Activated CD8-positive, alpha-beta memory T cell treated with anti-CD3 and anti-CD28 coated beads, Interleukin-2, amount 10 ng/mL, durations not matched to agents 7 days and 5 days (primary cell): ENCODE measurements around the gene ARMC12. TPM values are rescaled to one million over a fixed set of nuclear protein-coding genes. Genes with fewer than 3 reads are reported as not detected.

Source experiments
- ATAC-seq: fragments of 150-1000 bp; cut with Tn5 transposase; one replicate; pipeline ENCODE4 v1.10.0; 2021; ENCODE audit warnings: moderate library complexity
- CTCF ChIA-PET: fragments of 350-600 bp; sonication (Branson Sonifier 250); formaldehyde crosslinking; loops from one replicate; lab custom pipeline; 2021; ENCODE audit warnings: antibody characterized with exemption; lab: Charles Lee
- DNase-seq: peaks from one replicate; pipeline ENCODE4 v3.0.0-alpha.2; 2020
- H3K27ac Mint-ChIP-seq: one replicate; pipeline ENCODE4 v1.8.0; 2021; ENCODE audit warnings: mild to moderate bottlenecking, mixed read lengths
- H3K27me3 Mint-ChIP-seq: one replicate; pipeline ENCODE4 v1.8.0; 2021; ENCODE audit warnings: mixed read lengths
- H3K36me3 Mint-ChIP-seq: one replicate; pipeline ENCODE4 v1.8.0; 2021; ENCODE audit warnings: mild to moderate bottlenecking, mixed read lengths
- H3K4me1 Mint-ChIP-seq: one replicate; pipeline ENCODE4 v1.8.0; 2021; ENCODE audit warnings: mixed read lengths
- H3K4me3 Mint-ChIP-seq: one replicate; pipeline ENCODE4 v1.8.0; 2021; ENCODE audit warnings: mild to moderate bottlenecking, moderate library complexity, mixed read lengths
- H3K9me3 Mint-ChIP-seq: one replicate; pipeline ENCODE4 v1.8.0; 2022; ENCODE audit warnings: low read depth, mixed read lengths
- total RNA-seq, 2 experiments: library from RNA; stranded (reverse); gene quantifications; one replicate each; pipeline ENCODE4 v1.2.3, GENCODE V29; 2021

Gene ARMC12
- total RNA-seq, 2 experiments from 2014 or later = 0.45 to 0.96 TPM

- Mint-ChIP-seq H3K36me3 (peaks cover 5% of the 10 kb centered on the region), H3K27me3 (peaks cover 5% of the 10 kb centered on the region), H3K4me1 (peaks cover 20% of the 10 kb centered on the region), H3K27ac (no peak overlapping the region), H3K4me3 (no peak overlapping the region), H3K9me3 (peaks cover 5% of the 10 kb centered on the region)
- DNase-seq = no peak
- peak; percentile 74 for ATAC-seq
- CTCF ChIA-PET = interaction anchor here (0.9 kb wide), 1 partner anchor 15 kb away, joined by 3 read pairs; no protein-coding TSS in a partner anchor
Measured at GRCh38 chr6:35751594-35751993, 14.8 kb downstream of the ARMC12 start.

GRCh38 chr6:35752330-35752729, 15.5 kb downstream of the ARMC12 start:
- CTCF ChIA-PET = interaction anchor here (0.9 kb wide), 1 partner anchor 16 kb away, joined by 3 read pairs; no protein-coding TSS in a partner anchor
- Mint-ChIP-seq H3K4me3 (no peak overlapping the region), H3K27me3 (peaks cover 3% of the 10 kb centered on the region), H3K9me3 (peaks cover 5% of the 10 kb centered on the region), H3K27ac (no peak overlapping the region), H3K4me1 (peaks cover 20% of the 10 kb centered on the region), H3K36me3 (peaks cover 3% of the 10 kb centered on the region)
- ATAC-seq (no peak), DNase-seq (no peak)

- Mint-ChIP-seq H3K36me3 (no peaks in the 10 kb centered on the region), H3K4me3 (no peak overlapping the region), H3K27me3 (peaks cover 14% of the 10 kb centered on the region), H3K4me1 (peaks cover 20% of the 10 kb centered on the region), H3K9me3 (no peaks in the 10 kb centered on the region), H3K27ac (no peak overlapping the region)
- CTCF ChIA-PET = interaction anchor here (1.0 to 1.3 kb wide), 4 partner anchors 11 to 273 kb away, joined by 3 to 6 read pairs (median 4); partner anchors contain the start of genes ARMC12 and MAPK14
- ATAC-seq (no peak), DNase-seq (no peak)
Measured at GRCh38 chr6:35754452-35755277, 17.8 kb downstream of the ARMC12 start.

- DNase-seq = no peak
- peaks cover 20% of the 10 kb centered on the region for H3K27me3 Mint-ChIP-seq
- no peak overlapping the region for H3K27ac Mint-ChIP-seq
- CTCF ChIA-PET = interaction anchor here (1.0 to 1.3 kb wide), 4 partner anchors 11 to 272 kb away, joined by 3 to 6 read pairs (median 4); partner anchors contain the start of genes ARMC12 and MAPK14
- no peaks in the 10 kb centered on the region for H3K36me3 Mint-ChIP-seq
- H3K4me1 Mint-ChIP-seq = peaks cover 20% of the 10 kb centered on the region
- H3K9me3 Mint-ChIP-seq = no peaks in the 10 kb centered on the region
- H3K4me3 Mint-ChIP-seq = no peak overlapping the region
- no peak for ATAC-seq
Measured at GRCh38 chr6:35755278-35755924, 18.6 kb downstream of the ARMC12 start.

GRCh38 chr6:35757456-35758123, 20.8 kb downstream of the ARMC12 start:
- no peaks in the 10 kb centered on the region for H3K36me3 Mint-ChIP-seq
- no peak overlapping the region for H3K27ac Mint-ChIP-seq
- CTCF ChIA-PET = interaction anchor here (0.6 to 1.7 kb wide), 3 partner anchors 21 to 205 kb away, joined by 3 to 6 read pairs (median 3); partner anchors contain the start of gene ARMC12
- peak; percentile 27 for ATAC-seq
- H3K9me3 Mint-ChIP-seq = no peaks in the 10 kb centered on the region
- no peak for DNase-seq
- no peak overlapping the region for H3K4me3 Mint-ChIP-seq
- peaks cover 29% of the 10 kb centered on the region for H3K27me3 Mint-ChIP-seq
- H3K4me1 Mint-ChIP-seq = peaks cover 12% of the 10 kb centered on the region

- H3K27ac Mint-ChIP-seq = no peak overlapping the region
- no peak for ATAC-seq
Measured at GRCh38 chr6:35759426-35759825, 22.6 kb downstream of the ARMC12 start.

GRCh38 chr6:35765739-35766138, 28.9 kb downstream of the ARMC12 start:
- peaks cover 46% of the 10 kb centered on the region for H3K27me3 Mint-ChIP-seq
- no peaks in the 10 kb centered on the region for H3K9me3 Mint-ChIP-seq
- no peak for ATAC-seq
- CTCF ChIA-PET = interaction anchor here (2.5 kb wide), 1 partner anchor 11 kb away, joined by 6 read pairs; no protein-coding TSS in a partner anchor
- H3K36me3 Mint-ChIP-seq = no peaks in the 10 kb centered on the region
- DNase-seq = no peak
- H3K27ac Mint-ChIP-seq = no peak overlapping the region
- H3K4me1 Mint-ChIP-seq = no peaks in the 10 kb centered on the region
- H3K4me3 Mint-ChIP-seq = no peak overlapping the region

More at GRCh38 chr6:35759426-35759825, 22.6 kb downstream of the ARMC12 start:
- no peaks in the 10 kb centered on the region for H3K9me3 Mint-ChIP-seq
- no peak for DNase-seq
- CTCF ChIA-PET = interaction anchor here (0.6 to 1.1 kb wide), 2 partner anchors 23 to 221 kb away, joined by 3 read pairs; no protein-coding TSS in a partner anchor
- no peak overlapping the region for H3K4me3 Mint-ChIP-seq
- peaks cover 45% of the 10 kb centered on the region for H3K27me3 Mint-ChIP-seq
- peaks cover 10% of the 10 kb centered on the region for H3K4me1 Mint-ChIP-seq
- no peaks in the 10 kb centered on the region for H3K36me3 Mint-ChIP-seq

GRCh38 chr6:35769211-35769610, 32.4 kb downstream of the ARMC12 start:
- CTCF ChIA-PET = interaction anchor here (0.7 kb wide), 1 partner anchor 614 kb away, joined by 3 read pairs; no protein-coding TSS in a partner anchor

GRCh38 chr6:35771343-35771627, 34.5 kb downstream of the ARMC12 start:
- DNase-seq = no peak
- CTCF ChIA-PET = no interaction called here

More at GRCh38 chr6:35769211-35769610, 32.4 kb downstream of the ARMC12 start:
- ATAC-seq (no peak), DNase-seq (no peak)
- no peaks in the 10 kb centered on the region for H3K36me3 Mint-ChIP-seq
- H3K4me1 Mint-ChIP-seq = no peaks in the 10 kb centered on the region
- H3K4me3 Mint-ChIP-seq = no peak overlapping the region
- H3K9me3 Mint-ChIP-seq = no peaks in the 10 kb centered on the region
- H3K27ac Mint-ChIP-seq = no peak overlapping the region
- peaks cover 23% of the 10 kb centered on the region for H3K27me3 Mint-ChIP-seq

GRCh38 chr6:35774116-35774794, 37.4 kb downstream of the ARMC12 start:
- H3K4me1 Mint-ChIP-seq = peaks cover 5% of the 10 kb centered on the region
- CTCF ChIA-PET = interaction anchor here (0.7 to 1.2 kb wide), 2 partner anchors 124 to 515 kb away, joined by 3 read pairs; no protein-coding TSS in a partner anchor

More at GRCh38 chr6:35771343-35771627, 34.5 kb downstream of the ARMC12 start:
- Mint-ChIP-seq H3K4me3 (no peak overlapping the region), H3K27ac (no peak overlapping the region), H3K4me1 (peaks cover 2% of the 10 kb centered on the region), H3K27me3 (peaks cover 26% of the 10 kb centered on the region), H3K9me3 (no peaks in the 10 kb centered on the region), H3K36me3 (no peaks in the 10 kb centered on the region)
- no peak for ATAC-seq

GRCh38 chr6:35775031-35775430, 38.2 kb downstream of the ARMC12 start:
- H3K4me1 Mint-ChIP-seq = peaks cover 5% of the 10 kb centered on the region
- H3K27ac Mint-ChIP-seq = no peak overlapping the region
- H3K27me3 Mint-ChIP-seq = peaks cover 23% of the 10 kb centered on the region
- CTCF ChIA-PET = interaction anchor here (0.7 to 1.2 kb wide), 2 partner anchors 125 to 516 kb away, joined by 3 read pairs; no protein-coding TSS in a partner anchor
- no peaks in the 10 kb centered on the region for H3K9me3 Mint-ChIP-seq
- ATAC-seq (no peak), DNase-seq (no peak)
- H3K4me3 Mint-ChIP-seq = no peak overlapping the region
- no peaks in the 10 kb centered on the region for H3K36me3 Mint-ChIP-seq

More at GRCh38 chr6:35774116-35774794, 37.4 kb downstream of the ARMC12 start:
- Mint-ChIP-seq H3K27ac (no peak overlapping the region), H3K4me3 (no peak overlapping the region), H3K9me3 (no peaks in the 10 kb centered on the region), H3K36me3 (no peaks in the 10 kb centered on the region), H3K27me3 (peaks cover 23% of the 10 kb centered on the region)
- DNase-seq (no peak), ATAC-seq (no peak)

- H3K27me3 Mint-ChIP-seq = peaks cover 31% of the 10 kb centered on the region
- DNase-seq = no peak
Measured at GRCh38 chr6:35776364-35777215, 39.8 kb downstream of the ARMC12 start, which contains the start of gene CLPSL2. TSS of gene CLPSL2 (plus strand) at chr6:35776598. CDS start at chr6:35776619, 21 bp downstream.

More at GRCh38 chr6:35776364-35777215, 39.8 kb downstream of the ARMC12 start, which contains the start of gene CLPSL2:
- no peak within 1 kb of the TSS for H3K27ac Mint-ChIP-seq
- H3K36me3 Mint-ChIP-seq = no peaks in the 10 kb centered on the region
- peak within 1 kb of the TSS; percentile 16 for H3K4me3 Mint-ChIP-seq
- H3K4me1 Mint-ChIP-seq = peaks cover 5% of the 10 kb centered on the region
- peak; percentile 45 for ATAC-seq
- H3K9me3 Mint-ChIP-seq = no peaks in the 10 kb centered on the region
- CTCF ChIA-PET = no interaction called here
